HG02970 (cell line): ENCODE measurements around the gene SSTR3.
"Not testable (repeated sequence)": the region's sequence is repeated elsewhere in the genome, so short reads cannot be mapped to it uniquely, and the experiment has no call there.

ENCODE experiments used
- ATAC-seq: cut with Tn5 transposase; IDR thresholded peaks from one replicate; pipeline ENCODE4 v1.9.1; 2021; ENCODE audit warnings: mild to moderate bottlenecking, moderate library complexity, moderate number of reproducible peaks; ENCODE audit not compliant: unreplicated experiment, low FRiP score

Gene SSTR3

GRCh38 chr22:37212174-37212906 lies at the start of gene SSTR3:
TSS of gene SSTR3 (minus strand) at chr22:37212477. CDS start at chr22:37207803, 4,674 bp downstream.
- no peak for ATAC-seq

GRCh38 chr22:37260901-37261336 lies 48.6 kb upstream of the SSTR3 start:
- no peak for ATAC-seq

DNA sequence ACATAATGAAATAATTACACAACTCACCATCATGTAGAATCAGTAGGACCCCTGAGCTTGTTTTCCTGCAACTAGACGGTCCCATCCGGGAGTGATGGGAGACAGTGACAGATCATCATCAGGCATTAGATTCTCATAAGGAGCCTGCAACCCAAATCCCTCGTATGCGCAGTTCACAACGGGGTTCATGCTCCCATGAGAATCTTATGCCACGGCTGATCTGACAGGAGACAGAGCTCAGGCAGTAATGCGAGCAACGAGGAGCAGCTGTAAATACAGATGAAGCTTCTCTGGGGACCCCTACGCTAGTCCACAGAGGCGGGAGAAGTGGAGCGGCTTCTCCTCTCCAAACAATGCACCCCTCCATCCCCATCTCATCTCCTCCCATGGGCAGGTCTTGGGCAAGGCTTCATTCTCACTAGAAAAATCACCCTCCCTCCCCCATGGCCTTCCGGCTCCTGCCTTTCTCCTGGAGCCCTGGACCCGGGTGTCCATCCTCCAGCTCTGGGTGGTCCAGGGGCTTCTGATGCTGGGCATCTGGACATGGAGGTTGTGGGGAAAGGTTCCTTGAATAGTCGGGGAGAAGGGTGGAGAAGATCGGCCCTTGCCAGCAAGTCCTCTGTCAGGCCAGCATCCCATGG lies 48.0 kb upstream of the SSTR3 start:
- no peak for ATAC-seq

DNA sequence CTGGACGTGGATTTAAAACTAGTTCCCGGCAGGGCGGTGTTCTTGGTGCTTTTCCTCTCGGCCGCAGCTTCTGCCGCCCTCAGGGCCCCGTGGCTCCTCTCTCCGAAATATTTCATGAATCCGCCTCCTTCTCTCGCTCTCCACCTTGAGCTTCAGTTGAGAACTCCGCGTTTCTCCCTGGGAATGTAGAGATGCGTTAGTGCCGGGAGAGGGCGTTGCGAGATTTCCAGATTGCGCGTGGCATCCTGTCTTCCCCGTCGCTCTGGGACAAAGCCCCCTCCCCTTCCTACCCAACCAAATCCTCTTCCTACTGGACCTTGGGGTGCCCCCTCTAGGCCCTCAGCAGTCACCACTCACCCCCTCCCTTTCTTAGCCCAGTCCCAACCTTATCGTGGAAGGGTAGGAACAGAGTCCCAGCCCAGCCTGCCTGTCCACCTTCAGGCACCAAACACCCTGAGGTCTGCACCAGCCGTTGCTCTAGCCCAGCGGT lies 47.3 kb upstream of the SSTR3 start:
- ATAC-seq, result no peak

DNA sequence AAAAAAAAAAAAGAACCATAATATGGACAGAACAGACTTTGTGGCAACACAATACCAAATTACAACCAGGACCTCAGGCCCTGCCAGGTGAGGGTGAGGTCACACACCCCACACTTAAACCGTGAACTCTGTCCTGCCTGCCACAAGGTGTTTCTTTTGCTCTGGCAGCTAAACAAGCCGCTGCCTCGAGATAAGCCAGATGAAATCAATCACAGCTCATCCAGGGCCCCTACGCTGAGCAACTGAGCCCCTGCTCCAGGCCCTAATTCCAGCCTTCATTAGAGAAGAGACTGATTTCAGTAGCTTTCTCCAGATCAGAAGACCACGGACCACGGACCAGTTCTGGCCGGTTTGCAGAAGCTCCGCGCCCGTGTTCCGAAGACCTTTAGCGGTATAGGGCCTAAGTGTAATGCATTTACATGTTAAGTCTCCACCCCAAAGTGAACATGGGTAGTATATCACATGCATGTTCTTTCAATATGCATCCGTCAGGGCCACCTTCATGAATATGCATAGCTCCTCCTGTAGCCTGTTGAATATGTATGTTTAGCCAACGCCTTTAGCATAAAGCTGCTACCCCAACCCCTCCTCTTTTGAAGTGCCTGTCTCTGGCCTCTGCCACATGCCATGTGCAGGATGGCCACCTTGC lies 46.6 kb upstream of the SSTR3 start:
- ATAC-seq, result no peak

DNA sequence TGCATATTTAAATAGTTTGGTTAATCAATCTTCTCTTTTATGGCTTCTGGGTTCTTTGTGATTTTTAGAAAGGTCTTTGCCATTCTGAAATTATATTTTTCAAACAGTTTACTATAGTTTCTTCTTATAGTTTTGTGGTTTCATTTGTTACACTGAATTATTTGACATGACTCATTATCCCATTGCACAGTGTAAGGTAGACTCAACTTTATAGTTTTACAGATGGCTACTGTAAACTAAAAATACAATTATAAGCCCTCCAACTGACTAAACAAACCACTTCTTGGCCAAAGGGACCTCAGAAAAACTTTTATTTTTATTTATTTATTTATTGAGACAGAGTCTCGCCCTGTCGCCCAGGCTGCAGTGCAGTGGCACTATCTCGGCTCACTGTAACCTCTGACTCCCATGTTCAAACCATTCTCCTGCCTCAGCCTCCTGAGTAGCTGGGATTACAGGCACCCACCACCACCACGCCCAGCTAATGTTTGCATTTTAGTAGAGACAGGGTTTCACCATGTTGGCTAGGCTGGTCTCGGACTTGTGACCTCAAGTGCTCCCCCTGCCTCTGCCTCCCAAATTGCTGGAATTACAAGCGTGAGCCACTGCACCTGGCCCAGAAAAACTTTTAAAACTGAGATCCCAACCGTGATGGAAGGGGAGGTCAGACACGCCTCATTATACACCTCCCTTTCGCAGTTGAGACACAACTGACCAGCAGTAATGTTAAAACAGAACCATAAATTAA lies 45.9 kb upstream of the SSTR3 start:
- ATAC-seq, result no peak

DNA sequence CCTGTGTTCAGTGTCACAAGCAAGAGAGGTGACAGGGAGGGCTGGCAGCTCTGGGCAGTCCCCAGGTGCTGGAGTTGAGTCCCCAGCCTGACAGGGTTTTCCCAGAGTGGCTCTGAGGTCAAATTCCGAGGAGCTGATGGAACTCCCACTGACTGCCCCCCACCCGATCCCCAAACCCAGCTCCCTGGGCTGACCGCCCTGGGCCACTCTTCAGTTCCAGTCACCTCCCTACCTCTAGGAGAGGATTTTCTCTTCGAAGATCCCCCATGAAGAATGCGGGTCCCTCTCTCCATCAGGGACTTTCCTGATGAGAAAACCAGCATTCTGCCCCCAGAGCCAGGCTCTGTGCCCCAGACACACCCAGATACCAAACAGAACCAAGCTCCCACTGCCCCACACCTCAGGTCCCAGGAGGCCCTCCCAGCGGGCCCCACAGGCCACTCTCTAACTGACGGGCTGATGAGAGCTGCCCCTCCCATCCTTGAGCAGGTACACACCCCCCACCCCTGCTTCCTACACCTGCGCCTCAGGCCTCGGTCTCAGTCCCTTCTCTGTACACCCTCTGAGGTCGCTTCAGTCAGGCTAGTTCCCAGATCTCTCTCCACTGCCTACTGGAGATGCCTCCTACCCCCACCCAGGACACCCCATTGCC lies 43.9 kb upstream of the SSTR3 start:
- ATAC-seq, result no peak

DNA sequence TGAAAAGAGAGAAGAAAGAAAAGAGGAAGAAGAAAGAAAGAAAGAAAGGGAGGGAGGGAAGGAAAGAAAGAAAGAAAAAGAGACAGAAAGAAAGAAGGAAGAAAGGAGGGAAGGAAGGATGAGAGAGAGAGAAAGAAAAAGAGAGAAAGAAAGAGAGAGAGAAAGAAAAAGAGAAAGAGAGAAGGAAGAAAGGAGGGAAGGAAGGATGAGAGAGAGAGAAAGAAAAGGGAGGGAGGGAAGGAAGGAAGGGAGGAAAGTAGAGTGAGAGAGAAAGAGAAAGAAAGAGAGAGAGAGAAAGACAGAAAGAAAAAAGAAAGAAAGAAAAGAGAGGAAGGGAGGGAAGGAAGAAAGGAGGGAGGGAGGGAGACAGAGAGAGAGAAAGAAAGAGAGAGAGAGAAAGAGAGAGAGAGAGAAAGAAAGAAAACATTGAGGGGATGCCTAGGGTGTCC lies 43.3 kb upstream of the SSTR3 start:
- no peak for ATAC-seq

GRCh38 chr22:37254867-37255233 lies 42.6 kb upstream of the SSTR3 start:
- ATAC-seq, result no peak

DNA sequence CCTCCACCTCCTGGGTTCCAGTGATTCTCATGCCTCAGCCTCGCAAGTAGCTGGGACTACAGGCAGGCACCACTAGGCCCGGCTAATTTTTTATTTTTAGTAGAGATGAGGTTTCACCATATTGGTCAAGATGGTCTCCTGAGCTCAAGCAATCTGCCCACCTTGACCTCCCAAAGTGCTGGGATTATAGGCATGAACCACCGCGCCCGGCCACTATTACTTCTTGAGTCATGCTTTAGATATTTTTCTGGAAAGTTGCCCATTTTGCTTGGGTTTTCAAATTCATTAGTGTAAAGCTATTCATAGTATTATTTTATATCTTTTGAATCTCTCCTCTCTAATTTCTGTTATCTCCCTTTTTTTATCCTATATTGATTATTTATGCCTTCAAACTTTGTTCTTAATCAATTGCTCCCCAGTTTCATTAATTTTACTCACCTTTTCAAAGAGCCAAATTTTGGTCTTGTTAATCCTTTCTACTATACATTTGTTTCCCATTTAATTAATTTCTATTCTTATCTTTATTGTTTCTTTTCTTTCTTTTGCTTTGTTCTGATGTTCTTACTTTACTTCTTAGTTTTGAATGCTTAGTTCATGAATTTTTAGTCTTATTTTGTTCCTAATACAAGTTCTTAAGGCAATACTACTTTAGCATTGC lies 42.1 kb upstream of the SSTR3 start:
- no peak for ATAC-seq

- ATAC-seq, result no peak
These were observed 40.9 kb upstream of the SSTR3 start for GRCh38 chr22:37253126-37253660.

DNA sequence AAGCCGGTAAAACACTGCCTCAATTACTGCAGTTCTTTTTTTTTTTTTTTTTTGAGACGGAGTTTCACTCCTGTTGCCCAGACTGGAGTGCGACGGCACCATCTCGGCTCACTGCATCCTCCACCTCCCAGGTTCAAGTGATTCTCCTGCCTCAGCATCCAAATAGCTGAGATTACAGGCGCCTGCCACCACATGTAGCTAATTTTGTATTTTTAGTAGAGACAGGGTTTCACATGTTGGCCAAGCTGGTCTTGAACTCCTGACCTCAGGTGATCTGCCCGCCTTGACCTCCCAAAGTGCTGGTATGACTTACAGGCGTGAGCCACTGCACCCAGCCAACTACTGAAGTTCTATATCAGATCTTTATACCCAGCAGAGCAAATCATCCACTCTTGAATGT lies 39.6 kb upstream of the SSTR3 start:
- not testable (repeated sequence) for ATAC-seq

GRCh38 chr22:37249986-37250385 lies 37.7 kb upstream of the SSTR3 start:
- no peak for ATAC-seq

DNA sequence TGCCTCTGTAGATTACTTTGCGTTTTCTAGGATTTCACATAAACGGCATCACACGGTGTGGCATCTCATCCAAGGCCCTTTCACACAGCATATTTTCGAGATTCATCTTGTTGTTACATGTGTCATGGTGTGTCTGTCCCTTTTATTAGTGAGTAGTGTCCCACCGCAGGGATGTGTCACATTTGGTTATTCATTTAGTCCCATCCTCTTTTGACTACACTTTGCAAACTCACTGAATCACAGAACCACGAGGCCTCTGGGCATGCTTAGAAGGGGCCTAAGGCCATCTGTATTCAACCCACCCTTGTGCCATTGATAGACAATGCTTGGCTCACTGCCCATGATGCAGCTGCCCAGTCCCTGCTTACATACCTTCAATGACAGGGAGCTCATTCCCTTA lies 36.0 kb upstream of the SSTR3 start:
- ATAC-seq, result no peak

- ATAC-seq, result no peak
These were observed 33.5 kb upstream of the SSTR3 start for GRCh38 chr22:37245740-37246139.

GRCh38 chr22:37244922-37245722 lies 32.8 kb upstream of the SSTR3 start:
- no peak for ATAC-seq

- peak; percentile 34 for ATAC-seq
These were observed 32.0 kb upstream of the SSTR3 start, which contains the start of gene RAC2 for GRCh38 chr22:37244114-37244921. TSS of gene RAC2 (minus strand) at chr22:37244269. CDS start at chr22:37244148, 121 bp downstream.
